ENCODE measurements around the gene KDM7A.

GRCh38 chr7:140155428-140155827 lies 21.4 kb downstream of the KDM7A start:
- TF ChIP-seq CTCF (IDR thresholded peaks at IDR 0.05; ENCODE audit: borderline replicate concordance, extremely low read depth, low read length, poor library complexity, severe bottlenecking) (no peak), EZH2 (IDR thresholded peaks at IDR 0.05; ENCODE audit: borderline replicate concordance, low read depth, low read length, severe bottlenecking) (no peak)

All from DND-41 (cell line).